SK-N-SH (cell line): ENCODE measurements around the gene PIP4K2C. TPM values are rescaled to one million over a fixed set of nuclear protein-coding genes. Genes with fewer than 3 reads are reported as not detected.

Source experiments
- CTCF ChIA-PET: fragments of 300-600, 350-600 bp; formaldehyde crosslinking; extraction: SDS; loops from one replicate; lab custom pipeline; 2021; lab: Yijun Ruan, JAX
- POLR2A ChIA-PET: fragments of 350-600 bp; sonication (Branson Sonifier 250); formaldehyde crosslinking; extraction: SDS; loops from one replicate; lab custom pipeline; 2020; ENCODE audit warnings: antibody characterized with exemption, inconsistent platforms; lab: Yijun Ruan, JAX
- DNase-seq: peaks from one replicate; pipeline ENCODE4 v3.0.0; 2012
- H2AFZ ChIP-seq: fragments of 200-600 bp; sonication (generic); 2 replicates; pipeline ENCODE4 v1.8.1; 2016; ENCODE audit warnings: antibody characterized with exemption, mild to moderate bottlenecking, low read depth
- H3F3A ChIP-seq: fragments of 200-600 bp; sonication (generic); replicated peaks from 2 replicates; pipeline ENCODE3; 2016; ENCODE audit warnings: antibody characterized with exemption, mild to moderate bottlenecking; ENCODE audit not compliant: insufficient read depth
- H3K27ac ChIP-seq, 2 experiments: fragments of 200-500 bp in 1 of 2; fragments of 200-600 bp in 1 of 2; sonication (Bioruptor generic) in 1 of 2; sonication (generic), shearing (Covaris generic) in 1 of 2; 2 replicates each; pipeline versions ENCODE4 v1.5.1 to v1.6.1; 2014 to 2016; ENCODE audit warnings: low read depth in 2 of 2, inconsistent platforms in 1 of 2, low read length in 1 of 2, mild to moderate bottlenecking in 1 of 2, mixed read lengths in 1 of 2
- H3K27me3 ChIP-seq: fragments of 200-600 bp; sonication (generic), shearing (Covaris generic); 2 replicates; pipeline ENCODE4 v1.6.1; 2016; ENCODE audit warnings: mixed run types; ENCODE audit not compliant: insufficient read depth
- H3K36me3 ChIP-seq, 2 experiments: fragments of 200-500 bp in 1 of 2; fragments of 200-600 bp in 1 of 2; sonication (Bioruptor generic) in 1 of 2; sonication (generic) in 1 of 2; replicated peaks in 1 of 2; 2 replicates each; pipeline versions ENCODE3 to v1.5.1; 2014 to 2016; ENCODE audit warnings: low read length in 1 of 2, mild to moderate bottlenecking in 1 of 2; ENCODE audit not compliant: insufficient read depth in 2 of 2, control insufficient read depth in 1 of 2
- H3K4me1 ChIP-seq, 2 experiments: fragments of 200-500 bp in 1 of 2; fragments of 200-600 bp in 1 of 2; sonication (Bioruptor generic) in 1 of 2; sonication (generic), shearing (Covaris generic) in 1 of 2; 2 replicates each; pipeline versions ENCODE4 v1.5.1 to v1.6.1; 2014 to 2016; ENCODE audit warnings: low read depth in 1 of 2, low read length in 1 of 2, mixed run types in 1 of 2; ENCODE audit not compliant: insufficient read depth in 2 of 2, control insufficient read depth in 1 of 2
- H3K4me2 ChIP-seq: fragments of 200-600 bp; sonication (generic), shearing (Covaris generic); 2 replicates; pipeline ENCODE4 v1.6.1; 2017; ENCODE audit warnings: mixed run types
- H3K4me3 ChIP-seq, 2 experiments: fragments of 200-500 bp in 1 of 2; fragments of 200-600 bp in 1 of 2; sonication (Bioruptor generic) in 1 of 2; sonication (generic), shearing (Covaris generic) in 1 of 2; 2 replicates each; pipeline versions ENCODE4 v1.5.1 to v1.8.1; 2014 to 2016; ENCODE audit warnings: low read depth in 2 of 2, inconsistent platforms in 1 of 2, low read length in 1 of 2, mild to moderate bottlenecking in 1 of 2, mixed read lengths in 1 of 2, moderate library complexity in 1 of 2
- H3K79me2 ChIP-seq: fragments of 200-600 bp; sonication (generic); 2 replicates; pipeline ENCODE4 v1.8.1; 2017; ENCODE audit warnings: mild to moderate bottlenecking; ENCODE audit not compliant: insufficient read depth
- H3K9ac ChIP-seq: fragments of 200-600 bp; sonication (generic); 2 replicates; pipeline ENCODE4 v1.6.1; 2017; ENCODE audit warnings: mixed run types
- H3K9me2 ChIP-seq: fragments of 200-600 bp; sonication (generic); 2 replicates; pipeline ENCODE4 v1.6.1; 2017; ENCODE audit warnings: mixed run types
- H3K9me3 ChIP-seq: fragments of 200-600 bp; sonication (generic); 2 replicates; pipeline ENCODE4 v1.6.1; 2017; ENCODE audit warnings: mixed run types, mild to moderate bottlenecking, moderate library complexity
- H4K20me1 ChIP-seq: fragments of 200-600 bp; sonication (generic); 2 replicates; pipeline ENCODE4 v1.6.1; 2017; ENCODE audit warnings: mild to moderate bottlenecking, mixed run types; ENCODE audit not compliant: insufficient read depth
- CTCF ChIP-seq: fragments of 200-600 bp; sonication (generic); IDR thresholded peaks from 2 replicates; pipeline ENCODE4 v1.6.1; 2017; ENCODE audit warnings: antibody characterized with exemption, mild to moderate bottlenecking, moderate library complexity
- GABPA ChIP-seq: IDR thresholded peaks from 2 replicates; pipeline ENCODE4 v1.4.0; 2012; ENCODE audit warnings: low read depth, mild to moderate bottlenecking
- GATA2 ChIP-seq: sonication (generic); formaldehyde crosslinking; IDR thresholded peaks from 2 replicates; pipeline ENCODE4 v1.5.0; 2020; ENCODE audit warnings: mild to moderate bottlenecking, missing genetic modification reagents
- IRF3 ChIP-seq: fragments of 150-350 bp; IDR thresholded peaks from 2 replicates; pipeline ENCODE4 v1.6.1; 2016; ENCODE audit warnings: mild to moderate bottlenecking, low read depth, low read length
- NFIC ChIP-seq: IDR thresholded peaks from 2 replicates; pipeline ENCODE4 v1.4.0; 2012; ENCODE audit warnings: borderline replicate concordance
- WGBS: methylation state at CpG from one replicate; pipeline ENCODE4 v1.1.6; 2017; ENCODE audit warnings: low lambda C conversion rate; 5-methylcytosine and 5-hydroxymethylcytosine counted together
- polyA plus RNA-seq, 3 experiments: library from polyadenylated mRNA; depleted of rRNA; stranded (reverse); fragments of >200 nt; gene quantifications; 2 replicates each; pipeline ENCODE4 v1.2.3, GENCODE V29; 2012
- TF ChIP-seq, protein P1 (sequence below): IDR thresholded peaks from 2 replicates; pipeline ENCODE4 v1.4.0; 2012; ENCODE audit warnings: low read depth, borderline replicate concordance

The PIP4K2C gene
- polyA plus RNA-seq, 1 of the 3 experiments (the other 2 are of a cell fraction) = 34.2 TPM

DNA sequence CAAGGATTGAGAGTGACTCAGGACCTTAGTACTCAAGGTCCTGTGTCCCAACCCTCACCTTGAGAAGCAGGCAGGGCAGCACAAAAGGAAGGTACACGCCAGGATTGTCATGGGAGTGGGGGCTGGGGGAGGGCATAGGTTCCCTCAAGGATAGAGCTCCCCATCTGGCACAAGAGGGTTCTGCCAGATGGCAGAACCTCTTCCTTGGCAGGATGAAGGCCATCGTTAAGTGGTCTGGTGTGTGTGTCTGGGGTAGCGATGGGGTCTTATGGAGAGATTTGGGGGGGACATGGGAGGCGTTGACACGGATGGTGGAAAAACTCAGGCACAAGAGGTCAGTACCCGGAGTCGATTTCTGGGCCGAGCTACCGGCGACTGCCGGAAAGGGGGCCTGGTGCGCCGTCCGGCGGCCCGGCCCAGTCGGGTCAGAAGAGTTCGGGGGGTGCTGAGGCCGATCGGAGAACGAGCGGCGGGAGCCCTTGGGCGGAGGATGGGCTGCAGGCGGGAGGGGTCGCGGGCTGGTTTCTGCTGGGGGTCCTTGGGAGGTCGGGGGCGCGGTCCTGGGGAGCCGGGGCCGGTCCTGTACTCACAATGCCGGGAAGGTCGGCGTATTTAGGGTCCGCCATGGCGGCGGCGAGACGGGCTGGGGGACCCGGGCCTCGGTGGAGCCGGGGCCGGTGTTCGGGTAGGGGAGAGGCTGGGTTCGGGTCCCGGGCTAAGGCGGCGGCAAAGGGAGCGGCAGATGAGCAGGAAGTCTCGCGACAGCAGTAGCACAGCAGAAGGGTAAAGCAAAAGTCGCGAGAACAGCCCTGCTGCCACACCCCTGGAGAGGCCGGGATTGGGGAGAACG is 44.3 kb upstream of the PIP4K2C start, which contains the start of gene DCTN2 (continued):
- TF ChIP-seq, protein P1, sequence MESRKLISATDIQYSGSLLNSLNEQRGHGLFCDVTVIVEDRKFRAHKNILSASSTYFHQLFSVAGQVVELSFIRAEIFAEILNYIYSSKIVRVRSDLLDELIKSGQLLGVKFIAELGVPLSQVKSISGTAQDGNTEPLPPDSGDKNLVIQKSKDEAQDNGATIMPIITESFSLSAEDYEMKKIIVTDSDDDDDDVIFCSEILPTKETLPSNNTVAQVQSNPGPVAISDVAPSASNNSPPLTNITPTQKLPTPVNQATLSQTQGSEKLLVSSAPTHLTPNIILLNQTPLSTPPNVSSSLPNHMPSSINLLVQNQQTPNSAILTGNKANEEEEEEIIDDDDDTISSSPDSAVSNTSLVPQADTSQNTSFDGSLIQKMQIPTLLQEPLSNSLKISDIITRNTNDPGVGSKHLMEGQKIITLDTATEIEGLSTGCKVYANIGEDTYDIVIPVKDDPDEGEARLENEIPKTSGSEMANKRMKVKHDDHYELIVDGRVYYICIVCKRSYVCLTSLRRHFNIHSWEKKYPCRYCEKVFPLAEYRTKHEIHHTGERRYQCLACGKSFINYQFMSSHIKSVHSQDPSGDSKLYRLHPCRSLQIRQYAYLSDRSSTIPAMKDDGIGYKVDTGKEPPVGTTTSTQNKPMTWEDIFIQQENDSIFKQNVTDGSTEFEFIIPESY = peak; percentile 98
- TF ChIP-seq GATA2 (CRISPR knock-in tag) (no peak), NFIC (no peak), CTCF (peak; percentile 25), GABPA (no peak), IRF3 (no peak)
- TF ChIP-seq, all 33 proteins: peak for 9

- Histone ChIP-seq H3K9ac (peak overlapping the region; percentile 95; the same call in 1 of the 2 replicates), H3F3A (peaks cover 17% of the 10 kb centered on the region), H3K4me2 (peak overlapping the region; percentile 97), H4K20me1 (peaks cover 17% of the 10 kb centered on the region), H3K4me3 (peak overlapping the region; percentile 84 to 86), H3K79me2 (peaks cover 63% of the 10 kb centered on the region), H3K36me3 (peaks cover 6 to 14% of the 10 kb centered on the region in 2 experiments), H3K27ac (no peak overlapping the region; a peak in 1 of 4 replicates), H3K9me2 (no peaks in the 10 kb centered on the region), H3K9me3 (no peaks in the 10 kb centered on the region), H2AFZ (peak overlapping the region; percentile 93), H3K4me1 (peaks cover 18 to 29% of the 10 kb centered on the region in 2 experiments), H3K27me3 (no peaks in the 10 kb centered on the region)
- no peak for DNase-seq
- TF ChIP-seq GABPA = no peak
- ChIA-PET POLR2A (interaction anchor here (1.2 to 2.6 kb wide), 3 partner anchors 10 to 27 kb away, joined by 4 to 13 read pairs (median 5); partner anchors contain the start of gene DDIT3), CTCF (interaction anchor here (1.0 to 2.3 kb wide), 4 partner anchors 11 to 85 kb away, joined by 3 to 10 read pairs (median 4); partner anchors contain the start of genes B4GALNT1 and DDIT3)
- 11% methylated on average over 9 of the region's 9 CpGs for WGBS
Observed at GRCh38 chr12:57547288-57548012, 43.5 kb upstream of the PIP4K2C start.
